GM21576 (cell line): Measurements from ENCODE around the gene HBA2.
"Not testable (repeated sequence)": the region's sequence is repeated elsewhere in the genome, so short reads cannot be mapped to it uniquely, and the experiment has no call there.

Experiments
- ATAC-seq: cut with Tn5 transposase; IDR thresholded peaks from one replicate; pipeline ENCODE4 v1.9.1; 2021; ENCODE audit warnings: mild to moderate bottlenecking, moderate library complexity; ENCODE audit not compliant: unreplicated experiment

Gene HBA2

DNA sequence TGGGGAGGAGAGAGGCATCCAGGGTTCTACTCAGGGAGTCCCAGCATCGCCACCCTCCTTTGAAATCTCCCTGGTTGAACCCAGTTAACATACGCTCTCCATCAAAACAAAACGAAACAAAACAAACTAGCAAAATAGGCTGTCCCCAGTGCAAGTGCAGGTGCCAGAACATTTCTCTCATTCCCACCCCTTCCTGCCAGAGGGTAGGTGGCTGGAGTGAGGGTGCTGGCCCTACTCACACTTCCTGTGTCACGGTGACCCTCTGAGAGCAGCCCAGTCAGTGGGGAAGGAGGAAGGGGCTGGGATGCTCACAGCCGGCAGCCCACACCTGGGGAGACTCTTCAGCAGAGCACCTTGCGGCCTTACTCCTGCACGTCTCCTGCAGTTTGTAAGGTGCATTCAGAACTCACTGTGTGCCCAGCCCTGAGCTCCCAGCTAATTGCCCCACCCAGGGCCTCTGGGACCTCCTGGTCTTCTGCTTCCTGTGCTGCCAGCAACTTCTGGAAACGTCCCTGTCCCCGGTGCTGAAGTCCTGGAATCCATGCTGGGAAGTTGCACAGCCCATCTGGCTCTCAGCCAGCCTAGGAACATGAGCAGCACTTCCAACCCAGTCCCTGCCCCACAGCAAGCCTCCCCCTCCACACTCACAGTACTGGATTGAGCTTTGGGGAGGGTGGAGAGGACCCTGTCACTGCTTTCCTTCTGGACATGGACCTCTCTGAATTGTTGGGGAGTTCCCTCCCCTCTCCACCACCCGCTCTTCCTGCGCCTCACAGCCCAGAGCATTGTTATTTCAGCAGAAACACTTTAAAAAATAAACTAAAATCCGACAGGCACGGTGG, 1.5 kb downstream of the HBA2 start:
- not testable (repeated sequence) for ATAC-seq

DNA sequence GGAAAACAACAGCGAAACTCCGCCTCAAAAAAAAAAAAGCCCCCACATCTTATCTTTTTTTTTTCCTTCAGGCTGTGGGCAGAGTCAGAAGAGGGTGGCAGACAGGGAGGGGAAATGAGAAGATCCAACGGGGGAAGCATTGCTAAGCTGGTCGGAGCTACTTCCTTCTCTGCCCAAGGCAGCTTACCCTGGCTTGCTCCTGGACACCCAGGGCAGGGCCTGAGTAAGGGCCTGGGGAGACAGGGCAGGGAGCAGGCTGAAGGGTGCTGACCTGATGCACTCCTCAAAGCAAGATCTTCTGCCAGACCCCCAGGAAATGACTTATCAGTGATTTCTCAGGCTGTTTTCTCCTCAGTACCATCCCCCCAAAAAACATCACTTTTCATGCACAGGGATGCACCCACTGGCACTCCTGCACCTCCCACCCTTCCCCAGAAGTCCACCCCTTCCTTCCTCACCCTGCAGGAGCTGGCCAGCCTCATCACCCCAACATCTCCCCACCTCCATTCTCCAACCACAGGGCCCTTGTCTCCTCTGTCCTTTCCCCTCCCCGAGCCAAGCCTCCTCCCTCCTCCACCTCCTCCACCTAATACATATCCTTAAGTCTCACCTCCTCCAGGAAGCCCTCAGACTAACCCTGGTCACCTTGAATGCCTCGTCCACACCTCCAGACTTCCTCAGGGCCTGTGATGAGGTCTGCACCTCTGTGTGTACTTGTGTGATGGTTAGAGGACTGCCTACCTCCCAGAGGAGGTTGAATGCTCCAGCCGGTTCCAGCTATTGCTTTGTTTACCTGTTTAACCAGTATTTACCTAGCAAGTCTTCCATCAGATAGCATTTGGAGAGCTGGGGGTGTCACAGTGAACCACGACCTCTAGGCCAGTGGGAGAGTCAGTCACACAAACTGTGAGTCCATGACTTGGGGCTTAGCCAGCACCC, 2.6 kb downstream of the HBA2 start:
- ATAC-seq = no peak

DNA sequence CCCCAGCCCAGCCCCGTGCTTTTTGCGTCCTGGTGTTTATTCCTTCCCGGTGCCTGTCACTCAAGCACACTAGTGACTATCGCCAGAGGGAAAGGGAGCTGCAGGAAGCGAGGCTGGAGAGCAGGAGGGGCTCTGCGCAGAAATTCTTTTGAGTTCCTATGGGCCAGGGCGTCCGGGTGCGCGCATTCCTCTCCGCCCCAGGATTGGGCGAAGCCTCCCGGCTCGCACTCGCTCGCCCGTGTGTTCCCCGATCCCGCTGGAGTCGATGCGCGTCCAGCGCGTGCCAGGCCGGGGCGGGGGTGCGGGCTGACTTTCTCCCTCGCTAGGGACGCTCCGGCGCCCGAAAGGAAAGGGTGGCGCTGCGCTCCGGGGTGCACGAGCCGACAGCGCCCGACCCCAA, 3.3 kb downstream of the HBA2 start:
- not testable (repeated sequence) for ATAC-seq

DNA sequence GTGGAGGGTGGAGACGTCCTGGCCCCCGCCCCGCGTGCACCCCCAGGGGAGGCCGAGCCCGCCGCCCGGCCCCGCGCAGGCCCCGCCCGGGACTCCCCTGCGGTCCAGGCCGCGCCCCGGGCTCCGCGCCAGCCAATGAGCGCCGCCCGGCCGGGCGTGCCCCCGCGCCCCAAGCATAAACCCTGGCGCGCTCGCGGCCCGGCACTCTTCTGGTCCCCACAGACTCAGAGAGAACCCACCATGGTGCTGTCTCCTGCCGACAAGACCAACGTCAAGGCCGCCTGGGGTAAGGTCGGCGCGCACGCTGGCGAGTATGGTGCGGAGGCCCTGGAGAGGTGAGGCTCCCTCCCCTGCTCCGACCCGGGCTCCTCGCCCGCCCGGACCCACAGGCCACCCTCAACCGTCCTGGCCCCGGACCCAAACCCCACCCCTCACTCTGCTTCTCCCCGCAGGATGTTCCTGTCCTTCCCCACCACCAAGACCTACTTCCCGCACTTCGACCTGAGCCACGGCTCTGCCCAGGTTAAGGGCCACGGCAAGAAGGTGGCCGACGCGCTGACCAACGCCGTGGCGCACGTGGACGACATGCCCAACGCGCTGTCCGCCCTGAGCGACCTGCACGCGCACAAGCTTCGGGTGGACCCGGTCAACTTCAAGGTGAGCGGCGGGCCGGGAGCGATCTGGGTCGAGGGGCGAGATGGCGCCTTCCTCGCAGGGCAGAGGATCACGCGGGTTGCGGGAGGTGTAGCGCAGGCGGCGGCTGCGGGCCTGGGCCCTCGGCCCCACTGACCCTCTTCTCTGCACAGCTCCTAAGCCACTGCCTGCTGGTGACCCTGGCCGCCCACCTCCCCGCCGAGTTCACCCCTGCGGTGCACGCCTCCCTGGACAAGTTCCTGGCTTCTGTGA, 4.1 kb downstream of the HBA2 start, which contains the start of gene HBA1:
TSS of gene HBA1 (plus strand) at position 204 of the 906 bp plus-strand sequence. CDS start at position 241, 37 bp downstream.
- ATAC-seq = not testable (repeated sequence)

DNA sequence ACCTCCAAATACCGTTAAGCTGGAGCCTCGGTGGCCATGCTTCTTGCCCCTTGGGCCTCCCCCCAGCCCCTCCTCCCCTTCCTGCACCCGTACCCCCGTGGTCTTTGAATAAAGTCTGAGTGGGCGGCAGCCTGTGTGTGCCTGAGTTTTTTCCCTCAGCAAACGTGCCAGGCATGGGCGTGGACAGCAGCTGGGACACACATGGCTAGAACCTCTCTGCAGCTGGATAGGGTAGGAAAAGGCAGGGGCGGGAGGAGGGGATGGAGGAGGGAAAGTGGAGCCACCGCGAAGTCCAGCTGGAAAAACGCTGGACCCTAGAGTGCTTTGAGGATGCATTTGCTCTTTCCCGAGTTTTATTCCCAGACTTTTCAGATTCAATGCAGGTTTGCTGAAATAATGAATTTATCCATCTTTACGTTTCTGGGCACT, 4.7 kb downstream of the HBA2 start:
- ATAC-seq = no peak

DNA sequence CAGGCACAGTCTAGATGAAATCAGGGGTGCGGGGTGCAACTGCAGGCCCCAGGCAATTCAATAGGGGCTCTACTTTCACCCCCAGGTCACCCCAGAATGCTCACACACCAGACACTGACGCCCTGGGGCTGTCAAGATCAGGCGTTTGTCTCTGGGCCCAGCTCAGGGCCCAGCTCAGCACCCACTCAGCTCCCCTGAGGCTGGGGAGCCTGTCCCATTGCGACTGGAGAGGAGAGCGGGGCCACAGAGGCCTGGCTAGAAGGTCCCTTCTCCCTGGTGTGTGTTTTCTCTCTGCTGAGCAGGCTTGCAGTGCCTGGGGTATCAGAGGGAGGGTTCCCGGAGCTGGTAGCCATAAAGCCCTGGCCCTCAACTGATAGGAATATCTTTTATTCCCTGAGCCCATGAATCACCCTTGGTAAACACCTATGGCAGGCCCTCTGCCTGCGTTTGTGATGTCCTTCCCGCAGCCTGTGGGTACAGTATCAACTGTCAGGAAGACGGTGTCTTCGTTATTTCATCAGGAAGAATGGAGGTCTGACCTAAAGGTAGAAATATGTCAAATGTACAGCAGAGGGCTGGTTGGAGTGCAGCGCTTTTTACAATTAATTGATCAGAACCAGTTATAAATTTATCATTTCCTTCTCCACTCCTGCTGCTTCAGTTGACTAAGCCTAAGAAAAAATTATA, 5.4 kb downstream of the HBA2 start:
- no peak for ATAC-seq

DNA sequence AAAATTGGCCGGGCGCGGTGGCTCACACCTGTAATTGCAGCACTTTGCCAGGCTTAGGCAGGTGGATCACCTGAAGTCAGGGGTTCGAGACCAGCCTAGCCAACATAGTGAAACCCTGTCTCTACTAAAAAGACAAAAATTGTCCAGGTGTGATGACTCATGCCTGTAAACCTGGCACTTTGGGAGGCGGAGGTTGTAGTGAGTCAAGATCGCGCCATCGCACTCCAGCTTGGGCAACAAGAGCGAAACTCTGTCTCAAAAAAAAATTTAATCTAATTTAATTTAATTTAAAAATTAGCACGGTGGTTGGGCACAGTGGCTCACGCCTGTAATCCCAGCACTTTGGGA, 6.0 kb downstream of the HBA2 start:
- no peak for ATAC-seq

DNA sequence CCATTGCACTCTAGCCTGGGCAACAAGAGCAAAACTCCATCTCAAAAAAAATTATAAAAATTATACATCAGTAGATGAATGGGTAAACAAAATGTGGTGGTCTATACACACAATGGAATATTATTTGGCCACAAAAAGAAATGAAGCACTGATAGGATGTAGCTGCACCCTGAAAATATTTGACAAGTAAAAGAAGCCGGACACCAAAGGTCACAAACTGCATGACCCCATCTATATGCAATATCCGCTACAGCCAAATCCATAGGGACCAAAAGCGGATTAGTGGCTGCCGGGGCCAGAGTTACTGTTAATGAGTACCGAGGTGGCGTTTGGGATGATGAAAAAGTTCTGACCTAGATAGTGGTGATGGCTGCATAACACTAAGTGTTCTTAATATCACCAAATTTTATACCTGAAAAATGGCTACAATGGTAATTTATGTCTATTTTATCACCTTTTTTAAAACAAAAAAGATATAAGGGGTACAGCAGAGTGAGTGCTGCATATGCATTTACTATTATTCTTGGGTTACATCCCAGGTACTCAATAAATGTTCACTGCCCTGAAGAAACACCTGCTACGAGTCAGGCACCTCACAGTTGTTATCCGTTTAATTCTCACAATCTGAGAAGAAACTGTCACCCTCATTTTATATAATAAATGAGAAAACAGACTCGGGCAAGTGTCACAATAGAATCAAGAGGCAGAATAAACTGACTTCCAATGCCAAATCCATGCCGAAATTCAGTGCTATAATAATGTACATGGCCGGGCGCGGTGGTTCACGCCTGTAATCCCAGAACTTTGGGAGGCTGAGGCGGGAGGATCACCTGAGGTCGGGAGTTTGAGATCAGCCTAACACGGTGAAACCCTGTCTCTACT, 6.8 kb downstream of the HBA2 start:
- ATAC-seq = no peak

DNA sequence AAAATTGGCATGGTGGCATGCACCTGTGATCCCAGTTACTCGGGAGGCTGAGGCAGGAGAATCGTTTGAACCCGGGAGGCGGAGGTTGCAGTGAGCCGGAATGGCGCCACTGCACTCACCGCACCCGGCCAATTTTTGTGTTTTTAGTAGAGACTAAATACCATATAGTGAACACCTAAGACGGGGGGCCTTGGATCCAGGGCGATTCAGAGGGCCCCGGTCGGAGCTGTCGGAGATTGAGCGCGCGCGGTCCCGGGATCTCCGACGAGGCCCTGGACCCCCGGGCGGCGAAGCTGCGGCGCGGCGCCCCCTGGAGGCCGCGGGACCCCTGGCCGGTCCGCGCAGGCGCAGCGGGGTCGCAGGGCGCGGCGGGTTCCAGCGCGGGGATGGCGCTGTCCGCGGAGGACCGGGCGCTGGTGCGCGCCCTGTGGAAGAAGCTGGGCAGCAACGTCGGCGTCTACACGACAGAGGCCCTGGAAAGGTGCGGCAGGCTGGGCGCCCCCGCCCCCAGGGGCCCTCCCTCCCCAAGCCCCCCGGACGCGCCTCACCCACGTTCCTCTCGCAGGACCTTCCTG, 7.5 kb downstream of the HBA2 start, which contains the start of gene HBQ1:
TSS of gene HBQ1 (plus strand) at position 359 of the 575 bp plus-strand sequence. CDS start at position 387, 28 bp downstream.
- ATAC-seq = no peak

DNA sequence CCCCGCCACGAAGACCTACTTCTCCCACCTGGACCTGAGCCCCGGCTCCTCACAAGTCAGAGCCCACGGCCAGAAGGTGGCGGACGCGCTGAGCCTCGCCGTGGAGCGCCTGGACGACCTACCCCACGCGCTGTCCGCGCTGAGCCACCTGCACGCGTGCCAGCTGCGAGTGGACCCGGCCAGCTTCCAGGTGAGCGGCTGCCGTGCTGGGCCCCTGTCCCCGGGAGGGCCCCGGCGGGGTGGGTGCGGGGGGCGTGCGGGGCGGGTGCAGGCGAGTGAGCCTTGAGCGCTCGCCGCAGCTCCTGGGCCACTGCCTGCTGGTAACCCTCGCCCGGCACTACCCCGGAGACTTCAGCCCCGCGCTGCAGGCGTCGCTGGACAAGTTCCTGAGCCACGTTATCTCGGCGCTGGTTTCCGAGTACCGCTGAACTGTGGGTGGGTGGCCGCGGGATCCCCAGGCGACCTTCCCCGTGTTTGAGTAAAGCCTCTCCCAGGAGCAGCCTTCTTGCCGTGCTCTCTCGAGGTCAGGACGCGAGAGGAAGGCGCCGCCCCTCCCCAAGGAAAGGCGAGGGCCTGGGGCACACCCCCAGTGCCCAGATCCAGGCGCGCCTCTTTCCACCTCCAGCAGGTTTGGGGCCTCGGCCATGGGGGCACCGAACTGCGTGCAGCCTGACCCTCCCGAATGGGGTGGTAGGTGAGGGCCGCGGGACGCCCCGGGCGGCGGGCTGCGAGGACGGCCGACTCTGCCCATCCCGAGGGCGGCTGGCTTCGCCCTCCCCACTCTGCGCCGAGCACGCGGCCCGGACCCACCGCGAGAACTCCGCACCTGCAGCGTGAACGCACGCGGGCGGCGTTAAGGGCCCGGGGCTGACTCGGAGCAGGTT, 8.2 kb downstream of the HBA2 start:
- no peak for ATAC-seq

DNA sequence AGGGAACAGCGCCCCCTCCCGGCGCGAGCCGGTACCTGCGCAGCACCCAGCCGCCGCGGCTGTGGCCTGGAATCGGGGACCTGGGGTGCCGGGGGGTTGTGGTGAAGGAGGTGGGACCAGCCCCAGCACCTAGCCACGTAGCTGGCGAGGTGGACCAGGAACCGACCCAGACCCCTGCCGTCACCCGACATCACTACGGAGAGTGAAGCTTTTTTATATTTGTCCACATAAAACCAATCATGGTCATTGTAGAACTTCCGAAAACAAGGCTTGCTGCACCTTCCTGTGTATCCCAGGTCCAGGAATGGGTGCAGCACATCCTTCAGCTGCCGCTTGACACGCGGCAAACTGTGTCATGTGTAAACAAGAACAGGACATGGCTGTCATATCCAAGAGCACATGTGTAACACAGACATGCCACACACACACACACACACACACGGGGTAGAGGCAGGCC, 8.9 kb downstream of the HBA2 start:
- ATAC-seq = no peak

DNA sequence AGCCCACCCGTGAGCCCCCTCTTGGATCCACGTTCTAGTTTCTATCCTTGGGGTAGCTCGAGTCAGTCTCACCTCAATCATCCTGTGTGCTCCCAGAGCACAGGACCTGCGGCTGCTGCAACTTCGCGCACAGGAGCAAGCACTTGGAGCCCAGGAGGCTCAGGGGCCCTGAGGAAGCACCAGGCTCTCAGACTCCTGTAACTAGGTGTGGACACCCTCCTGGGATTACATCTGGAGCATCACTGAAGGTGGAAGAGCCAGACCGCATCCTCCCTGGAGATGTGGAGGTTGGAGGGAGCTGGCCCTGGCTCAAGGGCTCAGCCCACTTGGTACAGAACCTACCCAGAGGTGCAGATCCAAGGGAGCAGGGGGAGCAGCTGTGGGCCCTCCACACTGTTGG, 10.3 kb downstream of the HBA2 start:
- no peak for ATAC-seq

DNA sequence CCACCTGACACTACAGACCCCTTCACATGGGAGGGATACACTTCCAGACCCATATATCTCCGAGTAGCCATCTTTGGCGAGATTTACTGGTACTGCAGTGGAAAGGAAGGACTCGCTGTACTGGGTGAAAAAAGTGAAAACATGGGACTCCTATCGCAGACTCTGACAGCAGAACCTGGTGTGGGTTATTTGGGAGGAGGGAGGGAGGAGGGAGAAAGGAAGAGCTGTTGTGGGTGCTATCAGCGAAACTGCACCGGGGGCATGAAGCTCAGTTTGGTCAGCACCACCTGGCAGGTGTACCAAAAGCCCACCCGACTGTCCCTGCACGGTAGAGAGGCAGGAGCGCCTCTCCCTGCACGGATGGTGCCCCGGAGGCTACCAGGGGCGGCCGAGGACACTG, 12.5 kb downstream of the HBA2 start:
- ATAC-seq = no peak

DNA sequence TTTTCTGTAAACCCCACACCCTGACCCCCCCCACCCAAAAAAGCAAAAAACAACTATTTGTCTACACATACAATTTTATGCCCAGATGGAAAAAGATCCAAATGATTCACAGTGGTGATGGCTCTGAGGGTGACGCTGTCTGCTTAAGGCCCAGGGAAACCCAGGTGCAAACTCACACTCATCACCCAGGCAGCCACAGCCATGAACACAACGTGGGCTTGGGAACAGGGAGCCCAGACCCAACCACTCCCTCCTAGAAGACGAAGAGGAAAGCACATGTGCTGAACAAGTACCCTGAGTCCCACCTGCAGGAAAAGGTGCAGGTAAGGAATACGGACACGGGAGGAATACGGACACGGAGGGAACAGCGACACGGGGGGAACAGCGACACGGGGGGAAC, 13.0 kb downstream of the HBA2 start:
- ATAC-seq = no peak

DNA sequence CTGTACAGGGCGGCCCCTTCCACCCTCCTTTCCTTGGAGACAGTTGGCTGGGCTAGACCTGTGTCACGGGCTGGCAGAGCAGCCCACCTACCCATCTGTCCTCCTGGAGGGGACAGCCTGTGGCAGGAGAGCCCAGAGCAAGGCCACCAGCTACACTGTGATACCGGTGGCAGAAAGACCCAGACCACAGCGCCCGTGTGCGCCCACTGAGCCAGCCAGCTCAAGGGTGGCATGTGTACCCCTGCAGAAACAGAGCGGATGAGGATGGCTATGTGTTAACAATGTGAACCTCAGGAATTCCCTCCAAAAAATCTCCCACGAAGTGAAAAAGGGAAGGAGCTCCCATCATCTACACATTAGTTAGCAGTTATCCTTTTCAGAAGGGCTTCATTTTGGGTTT, 14.7 kb downstream of the HBA2 start:
- no peak for ATAC-seq

DNA sequence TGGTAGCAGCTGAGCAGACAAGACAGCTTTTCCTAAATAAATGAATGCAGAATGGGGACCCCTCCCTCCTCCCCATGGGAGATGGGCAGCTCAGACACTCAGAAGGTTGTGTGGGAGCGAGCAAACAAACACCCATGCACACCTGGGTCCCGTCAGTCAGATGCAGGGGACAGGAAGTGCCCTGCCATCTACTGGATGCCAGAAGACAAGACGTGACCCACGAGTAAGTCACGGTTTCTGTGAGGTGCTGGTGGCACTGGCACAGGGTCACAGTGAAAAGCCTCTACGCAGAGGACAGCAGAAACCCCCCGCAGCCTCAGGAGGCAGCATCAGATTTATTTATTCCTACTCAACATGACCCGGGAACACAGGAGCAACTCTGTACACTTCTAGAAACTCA, 16.0 kb downstream of the HBA2 start:
- no peak for ATAC-seq

DNA sequence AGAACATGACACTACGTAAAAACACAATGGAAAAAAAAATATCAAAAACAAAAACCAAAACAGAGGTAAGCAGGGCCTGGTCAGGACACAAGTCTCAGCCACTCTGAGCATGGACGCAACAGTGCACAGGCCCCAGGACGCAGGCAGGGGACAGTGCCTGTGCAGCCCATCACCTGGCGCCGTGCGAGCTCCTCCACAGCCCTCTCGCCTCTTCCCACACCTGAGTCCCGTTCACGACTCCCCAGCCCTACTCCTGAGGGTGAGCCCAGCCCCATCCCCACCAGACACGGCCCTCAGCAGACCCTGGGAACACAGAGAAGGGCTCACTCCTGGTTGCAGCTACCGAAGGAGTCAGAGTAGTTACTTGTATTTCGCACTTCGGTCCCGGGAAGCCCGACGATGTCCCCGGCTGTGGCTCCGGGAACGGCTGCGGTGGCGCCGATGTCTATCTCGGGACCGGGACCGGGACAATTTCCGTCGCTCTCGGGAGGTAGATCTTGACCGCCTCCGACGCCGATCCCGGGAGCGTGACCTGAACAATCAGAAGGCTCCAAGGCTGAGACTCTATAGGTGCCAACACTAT, 17.0 kb downstream of the HBA2 start:
- no peak for ATAC-seq
